ENCODE results near the gene F8.

DNA sequence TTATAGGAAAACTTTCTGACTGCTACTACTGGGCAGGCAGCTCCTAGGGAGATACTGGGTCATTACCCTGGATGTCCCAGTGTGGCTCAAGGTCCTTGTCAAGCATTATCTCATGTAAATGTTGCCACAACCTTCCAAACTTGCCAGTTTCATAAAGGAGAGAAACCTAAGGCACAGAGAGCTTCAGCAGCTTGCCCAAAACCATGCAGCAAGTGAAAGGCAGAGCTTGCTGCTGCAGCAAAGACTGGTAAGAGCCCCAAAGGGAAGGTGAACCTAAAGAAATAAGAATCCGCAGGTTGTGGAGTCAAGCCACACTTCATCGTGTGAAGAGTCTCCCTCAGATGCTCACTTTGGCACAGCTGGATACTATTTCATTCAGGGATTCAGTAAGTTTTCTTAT, 219.6 kb downstream of the F8 start:
- TF ChIP-seq TAF1 (IDR thresholded peaks at IDR 0.05; ENCODE audit: borderline replicate concordance, insufficient read depth, low read length) (no peak), POLR2AphosphoS5 (IDR thresholded peaks at IDR 0.05; ENCODE audit: low read depth, low read length) (no peak), FOXP2 (optimal IDR thresholded peaks at IDR 0.05; ENCODE audit: borderline replicate concordance, extremely low read depth, extremely low read length, insufficient read depth) (no peak), SIN3A (IDR thresholded peaks at IDR 0.05; ENCODE audit: borderline replicate concordance, insufficient read depth, low read length) (no peak)
